Measurements from ENCODE around the gene TRIOBP. TPM values are rescaled to one million over a fixed set of nuclear protein-coding genes. Genes with fewer than 3 reads are reported as not detected.

TRIOBP gene
- total and polyA plus RNA-seq, 2 of the 13 experiments (the other 11 are each of a cell fraction or from before 2014, with no cell fraction given), result 6.1 to 15.4 TPM

- TF ChIP-seq SAP130 (CRISPR knock-in tag; IDR thresholded peaks at IDR 0.05; ENCODE audit: low read depth) (peak; percentile 20; the same call in 1 of the 2 replicates), ZMYM3 (CRISPR knock-in tag; IDR thresholded peaks at IDR 0.05) (0 out of 2 replicates have a peak, but pooled peaks have one; percentile 35), RBAK (CRISPR knock-in tag; IDR thresholded peaks at IDR 0.05) (no peak), ZNF670 (CRISPR knock-in tag; IDR thresholded peaks at IDR 0.05; ENCODE audit: borderline replicate concordance) (no peak), HDAC6 (IDR thresholded peaks at IDR 0.05; ENCODE audit: low read depth, low read length) (no peak), MTA3 (CRISPR knock-in tag; IDR thresholded peaks at IDR 0.05) (no peak), YEATS4 (CRISPR knock-in tag; IDR thresholded peaks at IDR 0.05; ENCODE audit: borderline replicate concordance) (0 out of 2 replicates have a peak, but pooled peaks have one; percentile 10), NR2C2 (CRISPR knock-in tag; IDR thresholded peaks at IDR 0.05; ENCODE audit: borderline replicate concordance) (peak; percentile 43; the same call in 1 of the 2 replicates), ZNF547 (CRISPR knock-in tag; IDR thresholded peaks at IDR 0.05) (peak; percentile 38; the same call in 1 of the 2 replicates), SMC3 (IDR thresholded peaks at IDR 0.05; ENCODE audit: low read length) (no peak), ZNF496 (CRISPR knock-in tag; IDR thresholded peaks at IDR 0.05; ENCODE audit: insufficient replicate concordance) (no peak), DPF2 (CRISPR knock-in tag; IDR thresholded peaks at IDR 0.05; ENCODE audit: borderline replicate concordance, low read depth) (0 out of 2 replicates have a peak, but pooled peaks have one; percentile 15)
Measured at GRCh38 chr22:37733625-37734401, 37.0 kb downstream of the TRIOBP start (continued).

DNA sequence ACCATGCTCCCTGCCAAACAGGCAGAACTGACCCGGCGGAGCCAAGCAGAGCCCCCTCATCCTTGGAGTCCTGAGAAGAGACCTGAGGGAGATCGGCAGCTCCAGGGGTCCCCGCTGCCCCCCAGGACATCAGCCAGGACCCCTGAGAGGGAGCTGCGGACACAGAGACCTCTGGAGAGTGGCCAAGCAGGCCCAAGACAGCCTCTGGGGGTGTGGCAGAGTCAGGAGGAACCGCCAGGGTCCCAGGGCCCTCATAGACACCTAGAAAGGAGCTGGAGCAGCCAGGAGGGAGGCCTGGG lies 37.5 kb downstream of the TRIOBP start:
- in situ Hi-C loops (cut with HindIII; ENCODE audit: extremely low pct_ligation_motif_present, low pct_unique_long_range_greater_than_20kb), result no loop called here
- H3K4me2 ChIP-seq (ENCODE audit: low read depth, low read length), result peak overlapping the region; percentile 86
- 0 out of 2 replicates have a peak, but pooled peaks have one; percentile 12 for TF ChIP-seq PAXIP1 (CRISPR knock-in tag; conservative IDR thresholded peaks at IDR 0.05)
- no peak for TF ChIP-seq NPAS2 (CRISPR knock-in tag; IDR thresholded peaks at IDR 0.05; ENCODE audit: borderline replicate concordance)
- TF ChIP-seq ZNF562 (CRISPR knock-in tag; IDR thresholded peaks at IDR 0.05; ENCODE audit: borderline replicate concordance), result no peak
- 0 out of 2 replicates have a peak, but pooled peaks have one; percentile 1 for TF ChIP-seq BCL6 (CRISPR knock-in tag; IDR thresholded peaks at IDR 0.05)
- 0 out of 2 replicates have a peak, but pooled peaks have one; percentile 3 for TF ChIP-seq DPF2 (CRISPR knock-in tag; IDR thresholded peaks at IDR 0.05; ENCODE audit: borderline replicate concordance, low read depth)
- TF ChIP-seq NFKBIZ (CRISPR knock-in tag; IDR thresholded peaks at IDR 0.05), result no peak
- CTCF ChIA-PET (ENCODE audit: low intra/inter-chr PET ratio, low total read pairs), result no interaction called here
- peak overlapping the region; percentile 43 to 61 (median 49) for H3K4me3 ChIP-seq (replicated peaks in 1 of 3; ENCODE audit: insufficient read depth in 1 of 3, low read depth in 2 of 3, low read length in 3 of 3)
- no peaks in the 10 kb centered on the region for H3K36me3 ChIP-seq (replicated peaks in 1 of 2; ENCODE audit: control insufficient read depth in 1 of 2, insufficient read depth in 2 of 2, low read length in 2 of 2)
- POLR2A ChIA-PET, result interaction anchor here (0.8 to 2.9 kb wide), 14 partner anchors 10 to 126 kb away, joined by 3 to 24 read pairs (median 4); partner anchors contain the start of genes ANKRD54, GGA1, NOL12 and PDXP
- 76% methylated on average over 3 of the region's 6 CpGs for WGBS (ENCODE audit: low lambda C conversion rate)
- no peak for FAIRE-seq
- BruUV-seq (replicated peaks), result no TSS peak
- ATAC-seq, result peak; percentile 1
- intact Hi-C loops (cut with micrococcal nuclease; ENCODE audit: unreplicated experiment), result no loop called here
- DNase-seq (ENCODE audit: low spot score), result no peak
- no peak overlapping the region for H2AFZ ChIP-seq (ENCODE audit: low read length)
- H3K79me2 ChIP-seq (ENCODE audit: insufficient read depth, low read length), result no peaks in the 10 kb centered on the region
- H3K4me1 ChIP-seq (ENCODE audit: insufficient read depth, low read length), result peaks cover 72% of the 10 kb centered on the region
- no peaks in the 10 kb centered on the region for H3K9me3 ChIP-seq (ENCODE audit: low read length)
- peak overlapping the region; percentile 31 for H3K27ac ChIP-seq (ENCODE audit: extremely low read length, insufficient read depth, low read length)
- H3K27me3 ChIP-seq (ENCODE audit: control insufficient read depth in 1 of 2, insufficient read depth in 2 of 2, low read length in 2 of 2), result no peaks in the 10 kb centered on the region
- H4K20me1 ChIP-seq (ENCODE audit: insufficient read depth, low read length), result no peaks in the 10 kb centered on the region
- H3K9ac ChIP-seq (ENCODE audit: insufficient read depth, low read depth, low read length), result peak overlapping the region; percentile 63
